GM18520 (cell line): ENCODE measurements around the gene MARCHF9.
"Not testable (repeated sequence)": the region's sequence is repeated elsewhere in the genome, so short reads cannot be mapped to it uniquely, and the experiment has no call there.

Experiments
- ATAC-seq: cut with Tn5 transposase; IDR thresholded peaks from one replicate; pipeline ENCODE4 v1.9.1; 2021; ENCODE audit not compliant: unreplicated experiment

The MARCHF9 gene

GRCh38 chr12:57769594-57769993 is 14.7 kb downstream of the MARCHF9 start:
- no peak for ATAC-seq

DNA sequence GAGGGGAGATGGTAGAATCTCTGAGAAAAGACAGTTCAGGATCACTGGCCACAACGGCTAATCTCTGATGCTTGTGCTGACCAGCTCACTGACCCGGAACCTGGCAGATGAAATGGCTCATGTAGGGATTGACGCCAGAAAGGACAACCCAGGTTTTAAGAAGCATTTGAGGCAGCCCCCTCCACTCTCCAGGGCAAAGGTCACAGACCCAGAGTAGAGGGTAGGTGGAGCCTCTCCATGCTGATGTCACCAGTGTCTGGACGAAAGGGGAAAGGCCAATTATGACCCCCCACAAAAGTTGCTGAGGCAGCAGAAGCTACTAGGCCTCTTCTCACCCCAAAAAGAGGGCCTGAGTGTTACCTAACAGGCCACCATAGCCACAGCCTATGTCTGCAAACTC is 15.8 kb downstream of the MARCHF9 start:
- ATAC-seq, result no peak

DNA sequence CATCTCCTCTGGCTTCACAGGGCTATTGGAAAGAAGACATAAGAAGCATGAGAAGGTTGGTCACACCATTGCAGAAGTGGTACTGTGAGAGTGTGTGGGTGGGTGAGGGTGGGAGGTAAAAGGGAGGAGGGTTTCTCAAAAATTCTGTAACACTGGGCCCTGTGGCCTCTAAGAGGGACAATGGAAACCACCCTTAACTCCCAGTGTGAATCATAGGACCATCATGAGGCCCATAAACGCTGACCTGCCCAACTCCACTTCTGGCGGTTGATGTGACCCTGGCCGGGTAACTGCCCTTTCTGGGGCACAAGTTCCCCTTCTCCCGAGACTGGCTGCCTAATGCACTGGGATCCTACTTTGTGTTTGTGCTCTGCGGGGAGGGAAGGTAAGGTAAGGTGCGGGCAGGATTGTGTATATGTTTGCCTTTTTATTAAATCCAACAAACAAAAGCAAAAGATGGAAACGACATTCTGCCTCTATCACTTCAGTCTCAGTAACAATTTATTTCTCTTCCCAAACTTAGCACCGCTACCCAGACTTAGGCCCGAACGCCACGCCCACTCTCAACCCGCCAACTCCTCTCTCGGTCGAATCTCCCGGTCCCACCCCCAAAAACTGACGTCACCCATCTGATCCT is 16.5 kb downstream of the MARCHF9 start:
- peak; percentile 36 for ATAC-seq

- peak; percentile 66 for ATAC-seq
Observed at GRCh38 chr12:57771873-57772428, 17.0 kb downstream of the MARCHF9 start, which contains the start of gene METTL1. Gene METTL1, minus strand, starts transcription at chr12:57772105. Its CDS starts 22 bp downstream, at chr12:57772083.

- no peak for ATAC-seq
Observed at GRCh38 chr12:57772429-57773322, 17.8 kb downstream of the MARCHF9 start, which contains the start of gene EEF1AKMT3. Gene EEF1AKMT3, plus strand, starts transcription at chr12:57772614. Its CDS starts 111 bp downstream, at chr12:57772725.

- not testable (repeated sequence) for ATAC-seq
Observed at GRCh38 chr12:57774634-57775033, 19.7 kb downstream of the MARCHF9 start.

DNA sequence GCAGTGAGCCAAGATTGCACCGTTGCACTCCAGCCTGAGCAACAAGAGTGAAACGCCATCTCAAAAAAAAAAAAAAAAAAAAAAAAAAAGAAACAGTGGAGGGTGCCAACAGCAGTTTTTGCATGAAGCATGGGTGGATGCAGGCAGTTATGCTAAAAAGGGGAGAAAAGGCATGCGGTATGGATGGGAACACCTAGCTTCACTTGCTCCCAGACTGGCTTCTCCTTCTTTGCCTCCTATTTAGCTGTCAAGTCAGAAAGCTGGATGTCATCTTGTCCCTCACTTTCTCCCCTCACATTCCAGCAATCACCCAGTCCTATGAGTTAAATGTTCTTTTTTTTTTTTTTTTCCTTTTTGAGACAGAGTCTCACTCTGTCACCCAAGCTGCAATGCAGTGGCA is 20.1 kb downstream of the MARCHF9 start:
- ATAC-seq, result no peak

- no peak for ATAC-seq
Observed at GRCh38 chr12:57775563-57776246, 20.8 kb downstream of the MARCHF9 start.

- no peak for ATAC-seq
Observed at GRCh38 chr12:57776247-57776587, 21.3 kb downstream of the MARCHF9 start.

GRCh38 chr12:57777367-57777766 is 22.5 kb downstream of the MARCHF9 start:
- no peak for ATAC-seq

DNA sequence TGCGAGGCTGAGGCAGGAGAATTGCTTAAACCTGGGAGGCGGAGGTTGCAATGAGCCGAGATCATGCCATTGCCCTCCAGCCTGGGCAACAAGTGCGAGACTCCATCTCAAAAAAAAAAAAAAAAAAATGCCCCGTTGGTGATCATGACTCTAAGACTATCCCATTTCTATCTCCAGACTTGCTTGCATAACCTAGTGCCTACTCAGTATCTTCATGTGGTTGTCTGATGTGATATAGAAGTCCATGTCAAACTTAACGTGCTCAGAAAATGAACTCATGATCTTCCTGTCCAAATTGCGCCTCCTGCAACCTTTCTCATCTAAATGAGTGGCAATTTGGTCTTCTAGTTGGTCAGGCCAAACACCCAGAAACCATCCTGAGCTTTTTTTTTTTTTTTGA is 23.0 kb downstream of the MARCHF9 start:
- no peak for ATAC-seq

DNA sequence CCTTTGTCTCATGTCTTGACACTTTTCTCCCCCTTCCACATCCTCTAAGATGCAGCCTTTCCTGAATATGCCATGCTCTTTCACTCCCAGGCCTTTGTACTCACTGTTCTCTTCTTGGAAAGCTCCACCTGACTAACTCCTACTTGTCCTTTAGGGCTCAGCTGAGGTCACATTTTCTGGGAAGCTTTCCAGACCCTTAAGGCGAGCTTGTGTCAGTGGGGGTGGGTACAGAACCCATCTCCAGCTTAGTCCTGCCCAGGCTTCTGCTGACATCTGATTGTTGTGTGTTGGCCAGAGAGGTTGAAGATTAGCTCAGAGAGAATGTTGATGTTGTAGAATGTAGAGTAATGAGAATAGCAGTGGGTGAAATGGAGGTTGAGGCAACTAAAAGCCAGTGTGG is 24.8 kb downstream of the MARCHF9 start:
- no peak for ATAC-seq

DNA sequence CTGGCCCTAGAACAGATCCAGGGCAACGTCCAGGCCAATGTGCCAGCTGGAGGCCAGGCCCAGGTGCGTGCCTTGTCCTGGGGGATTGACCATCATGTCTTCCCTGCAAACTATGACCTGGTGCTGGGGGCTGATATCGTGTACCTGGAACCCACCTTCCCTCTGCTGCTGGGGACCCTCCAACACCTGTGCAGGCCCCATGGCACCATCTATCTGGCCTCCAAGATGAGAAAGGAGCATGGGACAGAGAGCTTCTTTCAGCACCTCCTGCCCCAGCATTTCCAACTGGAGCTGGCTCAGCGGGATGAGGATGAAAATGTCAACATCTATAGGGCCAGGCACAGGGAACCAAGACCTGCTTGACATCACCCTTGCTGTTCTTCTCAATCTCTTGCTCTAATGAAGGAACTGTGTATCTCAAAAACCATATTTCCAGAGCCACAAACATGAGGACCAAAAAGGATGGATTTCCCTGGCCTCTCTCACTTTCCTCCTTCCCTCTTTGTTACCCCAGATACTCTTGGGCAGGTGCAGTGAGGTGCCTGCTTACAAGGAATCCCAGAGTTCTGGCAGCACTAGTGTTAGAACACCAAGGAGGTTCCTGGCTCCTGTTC is 25.5 kb downstream of the MARCHF9 start:
- ATAC-seq, result no peak

DNA sequence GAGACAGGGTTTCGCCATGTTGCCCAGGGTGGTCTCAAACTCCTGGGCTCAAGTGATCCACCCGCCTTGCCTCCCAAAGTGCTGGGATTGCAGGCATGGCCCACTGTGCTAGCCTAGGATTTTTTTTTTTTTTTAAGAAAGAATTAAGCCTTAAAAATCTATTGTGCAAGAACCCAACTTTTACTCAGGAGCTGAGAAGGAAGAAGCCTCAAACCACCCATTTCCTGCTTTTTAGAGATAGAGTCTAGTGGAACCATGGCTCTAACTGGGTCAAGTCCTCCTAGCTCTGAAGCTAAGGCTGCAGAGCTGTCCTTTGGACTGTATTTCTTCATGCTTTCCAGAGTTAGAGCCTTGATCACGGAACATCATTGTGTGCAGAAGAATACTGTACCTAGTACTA is 26.3 kb downstream of the MARCHF9 start:
- no peak for ATAC-seq

DNA sequence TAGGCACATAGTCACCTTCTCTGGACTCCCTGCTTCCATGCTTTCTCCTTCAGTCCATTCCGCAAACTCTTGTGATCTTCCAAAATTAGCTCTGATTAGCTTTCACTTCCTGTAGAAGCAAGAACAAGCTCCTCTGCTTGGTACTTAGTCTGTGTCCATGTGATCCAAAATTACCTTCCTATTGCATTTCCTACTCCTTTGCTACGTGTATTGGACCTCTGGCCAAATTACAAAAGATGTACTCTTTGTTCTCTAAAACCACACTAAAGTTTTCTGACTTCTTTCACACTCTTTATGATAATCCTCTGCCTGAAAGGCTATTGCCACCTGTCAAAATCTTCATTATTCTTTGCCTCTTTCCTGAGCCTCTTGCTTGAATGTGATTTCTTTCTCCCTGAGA is 26.9 kb downstream of the MARCHF9 start:
- ATAC-seq, result no peak

- ATAC-seq, result no peak
Observed at GRCh38 chr12:57782243-57782607, 27.3 kb downstream of the MARCHF9 start.

DNA sequence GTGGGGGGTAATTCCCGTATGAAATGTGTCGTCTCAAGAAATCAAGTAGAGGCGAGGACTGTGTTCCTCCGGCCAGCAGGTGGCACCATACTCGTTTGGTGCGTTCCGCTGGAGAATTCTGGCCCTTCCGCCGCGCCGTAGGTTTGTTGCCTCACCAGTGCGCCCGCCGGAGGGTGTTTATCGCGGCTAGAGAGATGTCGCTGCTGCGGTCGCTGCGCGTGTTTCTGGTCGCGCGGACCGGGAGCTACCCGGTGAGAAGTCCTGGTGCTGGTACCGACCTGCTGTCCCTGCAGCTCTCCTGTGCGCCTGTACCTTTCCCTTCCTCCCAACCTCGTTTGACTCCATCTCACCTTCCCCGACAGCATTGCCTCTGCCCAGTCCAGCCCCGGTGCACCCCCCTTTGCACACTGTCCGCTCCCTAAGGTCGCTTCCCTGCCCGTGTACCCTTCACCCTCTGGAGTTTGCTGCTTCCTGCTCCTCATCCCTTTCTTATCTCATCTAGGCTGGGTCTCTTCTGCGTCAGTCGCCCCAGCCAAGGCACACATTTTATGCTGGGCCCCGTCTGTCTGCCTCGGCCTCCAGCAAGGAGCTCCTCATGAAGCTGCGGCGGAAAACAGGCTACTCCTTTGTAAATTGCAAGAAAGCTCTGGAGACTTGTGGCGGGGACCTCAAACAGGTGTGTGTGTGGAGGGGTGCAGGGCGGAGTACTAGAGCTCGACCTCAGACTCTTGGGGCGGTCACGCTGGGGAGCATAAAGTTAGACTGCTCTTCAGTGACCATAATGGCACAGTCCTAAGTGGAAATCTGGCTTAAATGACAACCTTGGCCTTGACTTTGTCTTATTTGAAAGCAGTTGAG is 27.9 kb downstream of the MARCHF9 start, which contains the start of gene TSFM:
TSS of gene TSFM (plus strand) at position 180 of the 858 bp plus-strand sequence. CDS start at position 195, 15 bp downstream.
- peak; percentile 85 for ATAC-seq

- no peak for ATAC-seq
Observed at GRCh38 chr12:57783466-57783801, 28.5 kb downstream of the MARCHF9 start.

DNA sequence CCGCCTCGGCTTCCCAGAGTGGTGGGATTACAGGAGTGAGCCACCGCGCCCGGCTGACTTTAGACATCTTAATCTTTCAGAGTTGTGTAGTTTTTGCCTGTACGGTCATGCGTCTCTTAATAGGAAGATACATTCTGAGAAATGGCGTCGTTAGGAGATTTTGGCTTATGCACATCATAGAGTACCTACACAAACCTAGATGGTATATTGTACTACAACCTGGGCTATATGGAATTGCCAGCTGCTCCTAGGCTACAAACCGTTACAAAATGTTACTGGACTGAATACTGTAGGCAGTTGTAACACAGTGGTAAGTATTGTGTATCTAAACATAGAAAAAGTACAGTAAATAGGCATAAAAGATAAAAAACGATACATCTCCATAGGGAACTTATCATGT is 29.0 kb downstream of the MARCHF9 start:
- ATAC-seq, result no peak

- ATAC-seq, result no peak
Observed at GRCh38 chr12:57793920-57794319, 39.0 kb downstream of the MARCHF9 start.
